Measurements from ENCODE around the gene CD34.

CD34 gene

DNA sequence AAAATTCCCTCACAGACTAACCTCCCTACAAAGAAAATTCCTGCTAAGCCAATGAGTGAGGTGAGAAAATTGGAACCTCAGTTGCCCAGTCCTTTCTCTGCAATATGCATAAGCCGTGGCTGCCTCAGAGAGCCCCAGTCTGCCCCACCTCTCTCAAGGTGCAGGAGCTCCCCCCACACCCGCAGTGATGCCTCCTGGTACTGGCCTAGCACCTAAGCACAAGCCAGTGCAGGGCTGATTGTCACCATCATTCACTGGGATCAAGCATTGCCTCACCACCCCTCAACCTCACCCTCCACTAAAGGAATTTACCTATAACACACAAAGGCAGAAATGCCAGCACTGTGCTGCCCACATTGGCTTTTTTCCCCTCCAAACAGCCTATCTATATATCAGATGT is 56.9 kb downstream of the CD34 start:
- TF ChIP-seq POLR2A (IDR thresholded peaks at IDR 0.05; ENCODE audit: extremely low read depth, insufficient read length) = no peak
- TF ChIP-seq, protein P1, sequence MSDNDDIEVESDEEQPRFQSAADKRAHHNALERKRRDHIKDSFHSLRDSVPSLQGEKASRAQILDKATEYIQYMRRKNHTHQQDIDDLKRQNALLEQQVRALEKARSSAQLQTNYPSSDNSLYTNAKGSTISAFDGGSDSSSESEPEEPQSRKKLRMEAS (IDR thresholded peaks at IDR 0.05; ENCODE audit: low read depth, low read length) = no peak
- no peak for TF ChIP-seq MYC (IDR thresholded peaks at IDR 0.05; ENCODE audit: low read depth, low read length)
- TF ChIP-seq, protein P2, sequence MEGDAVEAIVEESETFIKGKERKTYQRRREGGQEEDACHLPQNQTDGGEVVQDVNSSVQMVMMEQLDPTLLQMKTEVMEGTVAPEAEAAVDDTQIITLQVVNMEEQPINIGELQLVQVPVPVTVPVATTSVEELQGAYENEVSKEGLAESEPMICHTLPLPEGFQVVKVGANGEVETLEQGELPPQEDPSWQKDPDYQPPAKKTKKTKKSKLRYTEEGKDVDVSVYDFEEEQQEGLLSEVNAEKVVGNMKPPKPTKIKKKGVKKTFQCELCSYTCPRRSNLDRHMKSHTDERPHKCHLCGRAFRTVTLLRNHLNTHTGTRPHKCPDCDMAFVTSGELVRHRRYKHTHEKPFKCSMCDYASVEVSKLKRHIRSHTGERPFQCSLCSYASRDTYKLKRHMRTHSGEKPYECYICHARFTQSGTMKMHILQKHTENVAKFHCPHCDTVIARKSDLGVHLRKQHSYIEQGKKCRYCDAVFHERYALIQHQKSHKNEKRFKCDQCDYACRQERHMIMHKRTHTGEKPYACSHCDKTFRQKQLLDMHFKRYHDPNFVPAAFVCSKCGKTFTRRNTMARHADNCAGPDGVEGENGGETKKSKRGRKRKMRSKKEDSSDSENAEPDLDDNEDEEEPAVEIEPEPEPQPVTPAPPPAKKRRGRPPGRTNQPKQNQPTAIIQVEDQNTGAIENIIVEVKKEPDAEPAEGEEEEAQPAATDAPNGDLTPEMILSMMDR (IDR thresholded peaks at IDR 0.05; ENCODE audit: low read depth, low read length) = no peak
- H3K4me3 ChIP-seq (ENCODE audit: low read depth, low read length) = no peak overlapping the region
- DNase-seq (ENCODE audit: low read depth) = no peak

DNA sequence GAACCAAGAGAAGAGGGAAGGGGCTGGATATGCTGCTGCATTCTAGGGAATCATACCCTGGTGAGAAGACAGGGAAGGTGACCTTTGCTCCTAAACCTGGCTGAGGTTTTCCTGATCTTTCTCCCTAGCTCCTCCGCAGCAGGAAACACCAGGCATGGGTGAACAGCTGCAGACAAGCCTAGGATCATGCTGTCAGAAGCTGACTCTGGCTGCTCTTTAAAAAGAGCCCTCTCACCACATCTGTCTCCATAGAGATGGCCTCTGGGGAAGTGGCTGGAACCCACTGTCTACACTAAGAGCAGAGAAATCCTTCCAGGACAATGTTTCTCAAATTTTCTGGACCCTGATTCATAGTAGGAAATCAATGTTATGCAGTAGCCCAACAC is 57.6 kb downstream of the CD34 start:
- TF ChIP-seq, protein P2 (IDR thresholded peaks at IDR 0.05; ENCODE audit: low read depth, low read length) = no peak
- TF ChIP-seq, protein P1 (IDR thresholded peaks at IDR 0.05; ENCODE audit: low read depth, low read length) = no peak
- no peak for DNase-seq (ENCODE audit: low read depth)

DNA sequence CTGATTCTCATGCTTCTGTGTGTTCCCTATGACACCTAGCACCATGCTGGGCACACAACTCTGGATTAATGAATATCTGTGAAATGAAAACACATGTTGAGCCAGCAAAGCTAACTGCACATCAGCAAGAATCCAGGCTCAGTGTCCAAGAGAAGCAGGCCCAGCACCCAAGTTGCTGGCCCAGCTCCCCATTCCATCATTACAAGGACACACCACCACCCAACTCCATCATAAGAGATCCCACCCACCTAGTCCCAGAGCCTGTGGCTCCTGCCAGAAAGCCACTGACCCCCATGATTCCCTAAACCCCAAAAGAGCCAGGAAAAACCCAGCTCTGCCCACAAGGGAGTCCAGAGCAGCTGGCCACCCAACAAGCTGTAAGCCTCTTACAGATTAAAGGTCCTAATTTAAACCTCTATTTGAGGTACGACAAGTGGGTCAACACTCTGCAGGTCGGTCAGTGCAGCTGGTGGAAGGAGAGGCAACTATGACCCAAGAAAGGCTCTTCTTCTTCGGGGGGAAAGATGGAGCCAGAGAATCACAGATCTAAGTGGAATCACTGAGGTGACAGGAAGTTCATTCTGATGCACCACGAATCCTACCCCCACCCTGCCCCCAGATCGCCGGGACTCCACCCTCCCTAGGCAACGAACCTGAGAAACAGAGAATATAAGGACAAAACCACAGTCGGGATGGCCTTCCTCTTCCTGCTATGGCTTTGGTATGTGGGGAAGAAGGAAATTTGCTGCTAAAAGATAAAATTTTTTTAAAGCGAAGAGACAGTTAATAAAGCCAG is 58.2 kb downstream of the CD34 start:
- no peak for DNase-seq (ENCODE audit: low read depth)
- no peak overlapping the region for H3K4me3 ChIP-seq (ENCODE audit: low read depth, low read length)
- TF ChIP-seq, protein P2 (IDR thresholded peaks at IDR 0.05; ENCODE audit: low read depth, low read length) = no peak
- TF ChIP-seq MYC (IDR thresholded peaks at IDR 0.05; ENCODE audit: low read depth, low read length) = no peak
- TF ChIP-seq, protein P1 (IDR thresholded peaks at IDR 0.05; ENCODE audit: low read depth, low read length) = no peak
- no peak for TF ChIP-seq POLR2A (IDR thresholded peaks at IDR 0.05; ENCODE audit: extremely low read depth, insufficient read length)

More for the DNA sequence above, 57.6 kb downstream of the CD34 start:
- H3K4me3 ChIP-seq (ENCODE audit: low read depth, low read length) = no peak overlapping the region

DNA sequence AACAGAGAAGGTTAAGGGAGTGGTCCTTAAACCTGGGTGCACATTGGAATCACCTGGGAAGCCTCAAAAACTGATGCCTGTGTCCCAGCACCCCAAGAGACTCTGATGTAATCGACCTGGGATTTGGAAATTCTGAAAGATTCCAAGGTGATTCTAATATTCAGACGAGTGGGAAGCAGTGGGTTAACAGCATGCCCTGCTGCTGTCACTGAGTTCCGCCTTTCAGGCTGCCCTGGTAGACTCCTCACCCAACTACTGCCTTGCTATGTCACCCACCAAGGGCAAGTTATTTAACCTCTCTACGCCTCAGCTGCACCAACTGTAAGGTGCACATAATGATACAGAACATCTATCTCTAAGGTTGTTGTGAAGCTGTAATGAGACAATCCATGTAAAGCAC is 59.2 kb downstream of the CD34 start:
- no peak for DNase-seq (ENCODE audit: low read depth)
- H3K4me3 ChIP-seq (ENCODE audit: low read depth, low read length) = no peak overlapping the region
- TF ChIP-seq, protein P1 (IDR thresholded peaks at IDR 0.05; ENCODE audit: low read depth, low read length) = no peak
- no peak for TF ChIP-seq POLR2A (IDR thresholded peaks at IDR 0.05; ENCODE audit: extremely low read depth, insufficient read length)

DNA sequence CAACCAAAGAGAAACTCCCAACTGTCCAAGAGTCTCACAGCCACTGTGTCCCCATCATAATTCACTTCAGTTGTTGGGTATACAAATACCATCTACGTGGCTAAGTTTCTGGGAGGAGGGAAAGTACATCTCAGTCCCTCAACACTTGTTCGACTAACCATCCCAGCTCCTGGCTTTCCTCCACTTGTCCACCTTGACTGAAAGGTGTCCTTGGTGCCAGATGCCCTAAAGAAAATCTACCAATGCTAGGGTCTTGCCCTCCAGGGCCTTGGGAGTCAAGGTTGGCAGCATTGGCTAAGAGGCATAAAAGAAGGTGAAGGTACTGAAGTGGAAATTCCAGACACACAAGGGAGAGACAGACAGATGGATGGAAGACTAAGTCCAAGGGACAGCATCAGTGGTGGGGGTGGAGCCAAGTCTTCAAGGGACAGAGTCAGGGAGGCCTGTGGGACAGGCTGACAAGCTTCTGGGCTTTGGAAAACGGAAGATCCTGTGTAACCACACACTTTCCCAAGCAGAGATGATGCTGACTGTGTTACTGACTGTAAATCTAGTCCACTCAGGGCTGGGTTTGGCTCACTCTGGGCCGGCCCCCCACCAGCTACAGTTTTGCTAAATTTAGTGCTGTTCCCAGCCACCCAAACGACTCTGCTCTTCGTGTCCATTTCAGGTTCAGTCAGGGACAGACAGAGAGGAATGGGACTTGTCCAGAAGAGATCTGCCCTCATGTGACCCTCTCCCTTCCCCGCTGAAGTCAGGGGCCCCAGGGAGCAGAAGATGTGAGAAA is 60.1 kb downstream of the CD34 start:
- H3K4me3 ChIP-seq (ENCODE audit: low read depth, low read length) = no peak overlapping the region
- DNase-seq (ENCODE audit: low read depth) = no peak
- no peak for TF ChIP-seq MYC (IDR thresholded peaks at IDR 0.05; ENCODE audit: low read depth, low read length)
- TF ChIP-seq, protein P1 (IDR thresholded peaks at IDR 0.05; ENCODE audit: low read depth, low read length) = no peak

DNA sequence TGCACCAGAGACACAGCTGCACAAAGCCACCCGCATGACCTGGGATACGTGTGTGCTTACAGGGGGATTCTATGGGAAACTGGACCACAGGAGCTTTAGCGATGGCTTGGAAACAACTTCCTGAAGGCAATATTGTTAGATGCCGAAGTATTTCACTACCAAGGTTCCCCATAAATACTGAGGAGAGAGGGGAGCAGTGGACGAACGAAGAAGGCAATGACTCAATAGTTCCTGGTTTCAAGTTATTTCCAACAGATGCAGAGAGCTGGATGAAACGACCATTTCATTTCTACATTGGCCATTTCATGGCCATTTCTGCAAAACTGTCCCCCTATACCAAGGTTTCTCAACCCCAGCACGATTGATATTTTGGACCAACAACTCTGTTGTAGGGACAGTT is 61.3 kb downstream of the CD34 start:
- H3K4me3 ChIP-seq (ENCODE audit: low read depth, low read length) = no peak overlapping the region
- DNase-seq (ENCODE audit: low read depth) = no peak
- no peak for TF ChIP-seq MYC (IDR thresholded peaks at IDR 0.05; ENCODE audit: low read depth, low read length)
- TF ChIP-seq, protein P2 (IDR thresholded peaks at IDR 0.05; ENCODE audit: low read depth, low read length) = no peak
- TF ChIP-seq, protein P1 (IDR thresholded peaks at IDR 0.05; ENCODE audit: low read depth, low read length) = no peak

Measured in NB4 (cell line).